OCI-LY7 (cell line): ENCODE measurements around the gene FCAR.

Experiments used
- EZH2phosphoT487 ChIP-seq: fragments of 200-600 bp; sonication (generic); IDR thresholded peaks from 2 replicates; pipeline ENCODE4 v1.6.1; 2018; ENCODE audit warnings: low read depth, borderline replicate concordance, mild to moderate bottlenecking, mixed run types, antibody characterized with exemption, low read length, moderate library complexity, mixed read lengths
- TF ChIP-seq, protein P1 (sequence below): fragments of 200-600 bp; sonication (generic); conservative IDR thresholded peaks from 2 replicates; pipeline ENCODE4 v1.5.1; 2014; ENCODE audit warnings: mild to moderate bottlenecking, antibody characterized with exemption, low read length, moderate library complexity, mixed read lengths

DNA sequence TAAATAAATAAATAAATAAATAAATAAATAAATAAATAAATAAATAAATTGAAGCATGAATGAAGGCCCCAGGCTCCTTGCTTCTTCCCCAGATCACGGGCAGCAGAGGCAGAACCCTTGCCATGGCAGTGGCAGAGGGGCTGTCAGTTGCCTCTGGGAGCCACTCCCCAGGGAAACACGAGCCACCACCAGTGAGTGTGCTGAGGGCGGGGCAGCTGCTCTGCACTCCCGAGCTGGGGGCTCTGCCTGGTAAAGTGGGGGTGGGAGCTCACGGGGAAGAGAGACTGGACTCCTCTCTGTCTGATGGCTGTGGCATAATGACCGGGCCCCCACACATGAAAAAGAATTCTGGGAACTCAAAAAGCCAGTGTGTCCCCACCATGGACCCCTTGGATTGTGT lies 7.8 kb downstream of the FCAR start:
- TF ChIP-seq, protein P1, sequence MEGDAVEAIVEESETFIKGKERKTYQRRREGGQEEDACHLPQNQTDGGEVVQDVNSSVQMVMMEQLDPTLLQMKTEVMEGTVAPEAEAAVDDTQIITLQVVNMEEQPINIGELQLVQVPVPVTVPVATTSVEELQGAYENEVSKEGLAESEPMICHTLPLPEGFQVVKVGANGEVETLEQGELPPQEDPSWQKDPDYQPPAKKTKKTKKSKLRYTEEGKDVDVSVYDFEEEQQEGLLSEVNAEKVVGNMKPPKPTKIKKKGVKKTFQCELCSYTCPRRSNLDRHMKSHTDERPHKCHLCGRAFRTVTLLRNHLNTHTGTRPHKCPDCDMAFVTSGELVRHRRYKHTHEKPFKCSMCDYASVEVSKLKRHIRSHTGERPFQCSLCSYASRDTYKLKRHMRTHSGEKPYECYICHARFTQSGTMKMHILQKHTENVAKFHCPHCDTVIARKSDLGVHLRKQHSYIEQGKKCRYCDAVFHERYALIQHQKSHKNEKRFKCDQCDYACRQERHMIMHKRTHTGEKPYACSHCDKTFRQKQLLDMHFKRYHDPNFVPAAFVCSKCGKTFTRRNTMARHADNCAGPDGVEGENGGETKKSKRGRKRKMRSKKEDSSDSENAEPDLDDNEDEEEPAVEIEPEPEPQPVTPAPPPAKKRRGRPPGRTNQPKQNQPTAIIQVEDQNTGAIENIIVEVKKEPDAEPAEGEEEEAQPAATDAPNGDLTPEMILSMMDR: no peak
- no peak for TF ChIP-seq EZH2phosphoT487
